22Rv1 (cell line): ENCODE results near the gene FRK.

Source experiments
- CTCF ChIP-seq: fragments of 450-650 bp; IDR thresholded peaks from 2 replicates; pipeline ENCODE4 v1.5.1; 2017; ENCODE audit warnings: mild to moderate bottlenecking
- ZFX ChIP-seq: fragments of 450-650 bp; IDR thresholded peaks from 2 replicates; pipeline ENCODE4 v1.6.1; 2017; ENCODE audit warnings: antibody characterized with exemption, borderline replicate concordance

DNA sequence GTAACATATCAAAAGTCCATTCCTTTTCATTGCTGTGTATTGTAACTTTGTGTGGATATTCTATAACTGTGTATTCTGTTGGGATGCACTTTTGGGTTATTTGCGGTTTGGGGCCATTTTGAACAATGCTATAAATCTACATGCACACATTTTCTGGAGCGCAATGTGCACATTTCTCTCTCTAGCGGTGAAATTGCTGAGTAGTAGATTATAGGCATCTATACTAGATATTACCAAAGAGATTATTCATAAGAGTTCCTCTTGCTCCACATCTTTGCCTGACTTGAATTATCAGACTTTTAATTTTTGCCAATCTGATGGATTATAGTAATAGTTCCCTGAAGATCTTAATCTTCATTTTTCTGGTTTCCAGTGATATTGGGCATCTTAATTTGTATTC is 18.3 kb upstream of the FRK start:
- no peak for TF ChIP-seq CTCF
- TF ChIP-seq ZFX, result no peak
